SIG-M5 (cell line): Measurements from ENCODE around the gene UBAP1L.
"Not testable (repeated sequence)": the region's sequence is repeated elsewhere in the genome, so short reads cannot be mapped to it uniquely, and the experiment has no call there.

Experiments
- DNase-seq: peaks from one replicate; lab custom pipeline; 2025; lab: John Stamatoyannopoulos, UW

The UBAP1L gene

GRCh38 chr15:65115086-65115485 is at the start of gene UBAP1L:
TSS of gene UBAP1L (minus strand) at chr15:65115200. CDS start at chr15:65106215, 8,985 bp downstream.
- no peak for DNase-seq

- DNase-seq, result no peak
These were observed 49.1 kb upstream of the UBAP1L start for GRCh38 chr15:65164139-65164538.

- DNase-seq, result no peak
These were observed 48.0 kb upstream of the UBAP1L start for GRCh38 chr15:65163041-65163440.

GRCh38 chr15:65156692-65157091 is 41.7 kb upstream of the UBAP1L start:
- no peak for DNase-seq

- DNase-seq, result no peak
These were observed 39.7 kb upstream of the UBAP1L start for GRCh38 chr15:65154720-65155119.

GRCh38 chr15:65147902-65148301 is 32.9 kb upstream of the UBAP1L start:
- DNase-seq, result no peak

GRCh38 chr15:65146438-65146837 is 31.4 kb upstream of the UBAP1L start:
- no peak for DNase-seq

GRCh38 chr15:65138631-65139030 is 23.6 kb upstream of the UBAP1L start:
- not testable (repeated sequence) for DNase-seq

- not testable (repeated sequence) for DNase-seq
These were observed 22.9 kb upstream of the UBAP1L start for GRCh38 chr15:65137893-65138292.

- DNase-seq, result not testable (repeated sequence)
These were observed 22.1 kb upstream of the UBAP1L start for GRCh38 chr15:65137089-65137488.

- no peak for DNase-seq
These were observed 19.5 kb upstream of the UBAP1L start for GRCh38 chr15:65134538-65134937.

GRCh38 chr15:65133548-65134200 is 18.7 kb upstream of the UBAP1L start, which contains the start of gene PDCD7:
TSS of gene PDCD7 (minus strand) at chr15:65133808. CDS start at chr15:65133781, 27 bp downstream.
- peak; percentile 47 for DNase-seq

- DNase-seq, result no peak
These were observed 18.0 kb upstream of the UBAP1L start for GRCh38 chr15:65132878-65133547.

- no peak for DNase-seq
These were observed 15.9 kb upstream of the UBAP1L start for GRCh38 chr15:65130941-65131340.

GRCh38 chr15:65115542-65115941 is 542 bp upstream of the UBAP1L start:
- no peak for DNase-seq

GRCh38 chr15:65110676-65111292 is 4.2 kb downstream of the UBAP1L start:
- DNase-seq, result no peak

- no peak for DNase-seq
These were observed 8.9 kb downstream of the UBAP1L start for GRCh38 chr15:65106011-65106590.

GRCh38 chr15:65105038-65105437 is 10.0 kb downstream of the UBAP1L start:
- DNase-seq, result no peak

GRCh38 chr15:65102912-65103311 is 12.1 kb downstream of the UBAP1L start:
- DNase-seq, result no peak

- no peak for DNase-seq
These were observed 12.9 kb downstream of the UBAP1L start for GRCh38 chr15:65101891-65102708.

GRCh38 chr15:65101411-65101890 is 13.5 kb downstream of the UBAP1L start:
- DNase-seq, result no peak

- no peak for DNase-seq
These were observed 14.6 kb downstream of the UBAP1L start for GRCh38 chr15:65100442-65100841.
